Stimulated activated effector memory CD8-positive, alpha-beta T cell treated with anti-CD3 and anti-CD28 coated beads, Interleukin-12 subunit alpha, Interleukin-12 subunit beta, amount 100 ng/mL, for 72 hours (primary cell): ENCODE results near the gene MALSU1.

Source experiments
- ATAC-seq: fragments of 150-1000 bp; cut with Tn5 transposase; 2 replicates; pipeline ENCODE4 v1.10.0; 2021
- DNase-seq, 2 donors: peaks; one replicate each; pipeline ENCODE4 v3.0.0; 2021 to 2022; ENCODE audit warnings: low spot score in 2 of 2
- H3K27ac Mint-ChIP-seq: one replicate; pipeline ENCODE4 v1.8.0; 2022; ENCODE audit warnings: mild to moderate bottlenecking, mixed read lengths
- H3K36me3 Mint-ChIP-seq: one replicate; pipeline ENCODE4 v1.8.0; 2022; ENCODE audit warnings: mild to moderate bottlenecking, mixed read lengths
- H3K4me1 Mint-ChIP-seq: one replicate; pipeline ENCODE4 v1.8.0; 2022; ENCODE audit warnings: mixed read lengths
- H3K4me3 Mint-ChIP-seq: one replicate; pipeline ENCODE4 v1.8.0; 2022; ENCODE audit warnings: mild to moderate bottlenecking, mixed read lengths
- H3K9me3 Mint-ChIP-seq: one replicate; pipeline ENCODE4 v1.8.0; 2022; ENCODE audit warnings: mixed read lengths

The MALSU1 gene

GRCh38 chr7:23276947-23277346, 22.2 kb upstream of the MALSU1 start:
- Mint-ChIP-seq H3K27ac (no peak overlapping the region), H3K36me3 (no peaks in the 10 kb centered on the region), H3K9me3 (no peaks in the 10 kb centered on the region), H3K4me3 (no peak overlapping the region), H3K4me1 (peaks cover 10% of the 10 kb centered on the region)
- DNase-seq (no peak), ATAC-seq (no peak)

GRCh38 chr7:23277359-23277989, 21.7 kb upstream of the MALSU1 start:
- H3K36me3 Mint-ChIP-seq = no peaks in the 10 kb centered on the region
- H3K4me1 Mint-ChIP-seq = peaks cover 10% of the 10 kb centered on the region
- ATAC-seq = peak; percentile 43
- H3K4me3 Mint-ChIP-seq = no peak overlapping the region
- H3K27ac Mint-ChIP-seq = no peak overlapping the region
- peak in 1 of 2 donors; percentile 64 for DNase-seq
- H3K9me3 Mint-ChIP-seq = no peaks in the 10 kb centered on the region

- Mint-ChIP-seq H3K4me1 (no peaks in the 10 kb centered on the region), H3K27ac (no peak overlapping the region), H3K4me3 (no peak overlapping the region), H3K9me3 (no peaks in the 10 kb centered on the region), H3K36me3 (no peaks in the 10 kb centered on the region)
- no peak for DNase-seq
- ATAC-seq = no peak
Observed at GRCh38 chr7:23279819-23280525, 19.2 kb upstream of the MALSU1 start.

- Mint-ChIP-seq H3K27ac (no peak overlapping the region), H3K36me3 (no peaks in the 10 kb centered on the region), H3K4me3 (no peak overlapping the region), H3K4me1 (peaks cover 7% of the 10 kb centered on the region), H3K9me3 (no peaks in the 10 kb centered on the region)
- DNase-seq = no peak
- no peak for ATAC-seq
Observed at GRCh38 chr7:23283086-23283485, 16.1 kb upstream of the MALSU1 start.

GRCh38 chr7:23284871-23285270, 14.3 kb upstream of the MALSU1 start:
- Mint-ChIP-seq H3K36me3 (no peaks in the 10 kb centered on the region), H3K9me3 (no peaks in the 10 kb centered on the region), H3K4me1 (peaks cover 10% of the 10 kb centered on the region), H3K27ac (no peak overlapping the region), H3K4me3 (no peak overlapping the region)
- DNase-seq (no peak), ATAC-seq (no peak)

- Mint-ChIP-seq H3K4me1 (peaks cover 10% of the 10 kb centered on the region), H3K36me3 (no peaks in the 10 kb centered on the region), H3K9me3 (no peaks in the 10 kb centered on the region), H3K27ac (no peak overlapping the region), H3K4me3 (no peak overlapping the region)
- DNase-seq = no peak
- ATAC-seq = no peak
Observed at GRCh38 chr7:23285657-23286646, 13.2 kb upstream of the MALSU1 start.

- no peak overlapping the region for H3K27ac Mint-ChIP-seq
- DNase-seq = no peak
- H3K4me1 Mint-ChIP-seq = peaks cover 10% of the 10 kb centered on the region
- ATAC-seq = peak; percentile 94
- no peaks in the 10 kb centered on the region for H3K36me3 Mint-ChIP-seq
- H3K9me3 Mint-ChIP-seq = no peaks in the 10 kb centered on the region
- H3K4me3 Mint-ChIP-seq = no peak overlapping the region
Observed at GRCh38 chr7:23287612-23288011, 11.5 kb upstream of the MALSU1 start.

GRCh38 chr7:23290993-23291392, 8.1 kb upstream of the MALSU1 start:
- no peaks in the 10 kb centered on the region for H3K36me3 Mint-ChIP-seq
- peaks cover 10% of the 10 kb centered on the region for H3K4me1 Mint-ChIP-seq
- no peak overlapping the region for H3K27ac Mint-ChIP-seq
- no peak overlapping the region for H3K4me3 Mint-ChIP-seq
- DNase-seq (no peak), ATAC-seq (no peak)
- no peaks in the 10 kb centered on the region for H3K9me3 Mint-ChIP-seq

GRCh38 chr7:23291957-23292560, 7.1 kb upstream of the MALSU1 start:
- Mint-ChIP-seq H3K36me3 (no peaks in the 10 kb centered on the region), H3K4me3 (no peak overlapping the region), H3K4me1 (peaks cover 10% of the 10 kb centered on the region), H3K9me3 (no peaks in the 10 kb centered on the region), H3K27ac (no peak overlapping the region)
- DNase-seq (no peak), ATAC-seq (no peak)

- DNase-seq = no peak
- H3K4me1 Mint-ChIP-seq = peaks cover 8% of the 10 kb centered on the region
- no peak overlapping the region for H3K27ac Mint-ChIP-seq
- no peak overlapping the region for H3K4me3 Mint-ChIP-seq
- no peak for ATAC-seq
- H3K9me3 Mint-ChIP-seq = no peaks in the 10 kb centered on the region
- H3K36me3 Mint-ChIP-seq = no peaks in the 10 kb centered on the region
Observed at GRCh38 chr7:23292623-23293022, 6.5 kb upstream of the MALSU1 start.

- H3K4me1 Mint-ChIP-seq = peaks cover 5% of the 10 kb centered on the region
- no peak overlapping the region for H3K4me3 Mint-ChIP-seq
- no peaks in the 10 kb centered on the region for H3K36me3 Mint-ChIP-seq
- H3K27ac Mint-ChIP-seq = no peak overlapping the region
- peaks cover 4% of the 10 kb centered on the region for H3K9me3 Mint-ChIP-seq
- DNase-seq (no peak), ATAC-seq (no peak)
Observed at GRCh38 chr7:23293500-23294073, 5.6 kb upstream of the MALSU1 start.

- no peak for ATAC-seq
- Mint-ChIP-seq H3K27ac (no peak overlapping the region), H3K9me3 (peaks cover 4% of the 10 kb centered on the region), H3K4me1 (peaks cover 13% of the 10 kb centered on the region), H3K36me3 (peaks cover 6% of the 10 kb centered on the region), H3K4me3 (no peak overlapping the region)
- no peak for DNase-seq
Observed at GRCh38 chr7:23294549-23295400, 4.4 kb upstream of the MALSU1 start.

- H3K4me1 Mint-ChIP-seq = peaks cover 19% of the 10 kb centered on the region
- ATAC-seq = no peak
- no peak overlapping the region for H3K4me3 Mint-ChIP-seq
- peaks cover 4% of the 10 kb centered on the region for H3K9me3 Mint-ChIP-seq
- no peak for DNase-seq
- no peak overlapping the region for H3K27ac Mint-ChIP-seq
- H3K36me3 Mint-ChIP-seq = peaks cover 6% of the 10 kb centered on the region
Observed at GRCh38 chr7:23295401-23295697, 3.8 kb upstream of the MALSU1 start.

GRCh38 chr7:23298141-23298881, 828 bp upstream of the MALSU1 start:
- H3K36me3 Mint-ChIP-seq = peaks cover 32% of the 10 kb centered on the region
- H3K9me3 Mint-ChIP-seq = peaks cover 4% of the 10 kb centered on the region
- H3K27ac Mint-ChIP-seq = peak overlapping the region; percentile 95
- H3K4me1 Mint-ChIP-seq = peaks cover 41% of the 10 kb centered on the region
- ATAC-seq (no peak), DNase-seq (no peak)
- H3K4me3 Mint-ChIP-seq = peak overlapping the region; percentile 84
